OCI-LY3 (cell line): Measurements from ENCODE around the gene GPR84.

Source experiments
- H2AFZ ChIP-seq: fragments of 200-600, 300-600 bp; shearing (Covaris generic); 2 replicates; pipeline ENCODE4 v1.6.0; 2014; ENCODE audit warnings: antibody characterized with exemption, low read depth, low read length
- H3K27ac ChIP-seq: fragments of 200-600, 300-600 bp; sonication (generic); 2 replicates; pipeline ENCODE4 v1.5.1; 2014; ENCODE audit warnings: mild to moderate bottlenecking, low read length, moderate library complexity, mixed read lengths
- H3K27me3 ChIP-seq: fragments of 200-600, 300-600 bp; sonication (generic); 2 replicates; pipeline ENCODE4 v1.6.1; 2014; ENCODE audit warnings: low read depth, low read length, mixed read lengths
- H3K36me3 ChIP-seq: fragments of 200-600, 300-600 bp; sonication (generic); replicated peaks from 2 replicates; pipeline ENCODE3; 2014; ENCODE audit warnings: low read depth, low read length, mixed read lengths
- H3K4me1 ChIP-seq: fragments of 300-600, 200-600 bp; sonication (generic); 2 replicates; pipeline ENCODE4 v1.6.1; 2014; ENCODE audit warnings: low read length, mixed read lengths
- H3K4me2 ChIP-seq: fragments of 200-600, 300-600 bp; sonication (generic); 2 replicates; pipeline ENCODE4 v1.6.1; 2014; ENCODE audit warnings: low read length, mixed read lengths
- H3K4me3 ChIP-seq: fragments of 300-600, 200-600 bp; sonication (generic); 2 replicates; pipeline ENCODE4 v1.5.1; 2014; ENCODE audit warnings: antibody characterized with exemption, mild to moderate bottlenecking, low read length, moderate library complexity
- H3K79me2 ChIP-seq: fragments of 300-600, 200-600 bp; shearing (Covaris generic); 2 replicates; pipeline ENCODE4 v1.6.1; 2014; ENCODE audit warnings: mild to moderate bottlenecking, low read length, mixed read lengths
- H3K9ac ChIP-seq: fragments of 300-600, 200-600 bp; shearing (Covaris generic); 2 replicates; pipeline ENCODE4 v1.6.0; 2014; ENCODE audit warnings: mild to moderate bottlenecking, low read length, moderate library complexity
- H3K9me3 ChIP-seq: fragments of 200-600, 300-600 bp; shearing (Covaris generic); 2 replicates; pipeline ENCODE4 v1.6.1; 2014; ENCODE audit warnings: low read length, mixed read lengths; ENCODE audit not compliant: insufficient read depth
- H4K20me1 ChIP-seq: fragments of 200-600, 300-600 bp; sonication (generic); 2 replicates; pipeline ENCODE4 v1.6.1; 2016; ENCODE audit warnings: low read length, mixed read lengths; ENCODE audit not compliant: insufficient read depth
- EZH2phosphoT487 ChIP-seq: fragments of 200-600 bp; shearing (Covaris generic); IDR thresholded peaks from 2 replicates; pipeline ENCODE4 v1.6.1; 2018; ENCODE audit warnings: antibody characterized with exemption, mixed run types, low read depth
- TF ChIP-seq, protein P1 (sequence below): fragments of 200-600, 300-600 bp; sonication (generic); IDR thresholded peaks from 2 replicates; pipeline ENCODE4 v1.5.1; 2014; ENCODE audit warnings: antibody characterized with exemption, low read length, low read depth

Gene GPR84

DNA sequence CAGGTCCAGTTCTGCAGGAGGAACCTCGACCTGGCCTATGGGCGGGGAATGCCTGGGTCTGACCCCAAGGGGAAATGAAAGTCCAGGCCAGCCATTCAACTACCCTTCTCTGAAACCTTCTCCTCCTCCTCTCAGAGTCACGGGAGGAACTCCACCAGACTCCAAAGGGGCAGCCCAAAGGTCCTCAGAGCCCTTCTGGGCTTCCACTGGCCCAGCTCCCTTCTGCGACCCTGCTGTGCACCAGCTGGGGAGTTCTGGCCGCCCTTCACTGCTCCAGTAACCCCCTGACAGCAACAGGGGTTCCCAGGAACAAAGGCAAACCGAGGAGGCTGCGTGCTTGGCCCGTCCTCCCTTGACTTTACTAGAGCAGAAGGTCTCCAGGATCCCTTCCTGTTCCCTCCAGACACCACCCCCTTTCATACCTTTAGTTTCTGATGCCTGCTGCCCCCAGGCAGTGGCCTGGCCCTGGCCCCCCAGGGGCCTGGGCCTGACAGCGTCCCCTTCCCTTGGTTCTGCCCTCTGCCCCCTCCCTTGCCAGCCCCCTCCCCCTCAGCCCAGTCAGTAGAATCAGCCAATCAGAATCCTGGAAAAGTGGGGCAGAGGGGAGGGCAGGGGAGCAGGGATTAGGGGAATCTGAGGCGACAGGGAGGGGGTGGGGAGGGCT lies 21.1 kb upstream of the GPR84 start:
- H3K36me3 ChIP-seq = no peaks in the 10 kb centered on the region
- H3K9ac ChIP-seq = peak overlapping the region; percentile 46; the same call in 1 of the 2 replicates
- H3K79me2 ChIP-seq = no peaks in the 10 kb centered on the region
- H4K20me1 ChIP-seq = no peaks in the 10 kb centered on the region
- H2AFZ ChIP-seq = no peak overlapping the region
- H3K9me3 ChIP-seq = no peaks in the 10 kb centered on the region
- H3K4me3 ChIP-seq = peak overlapping the region; percentile 50
- TF ChIP-seq EZH2phosphoT487 = no peak
- TF ChIP-seq, protein P1, sequence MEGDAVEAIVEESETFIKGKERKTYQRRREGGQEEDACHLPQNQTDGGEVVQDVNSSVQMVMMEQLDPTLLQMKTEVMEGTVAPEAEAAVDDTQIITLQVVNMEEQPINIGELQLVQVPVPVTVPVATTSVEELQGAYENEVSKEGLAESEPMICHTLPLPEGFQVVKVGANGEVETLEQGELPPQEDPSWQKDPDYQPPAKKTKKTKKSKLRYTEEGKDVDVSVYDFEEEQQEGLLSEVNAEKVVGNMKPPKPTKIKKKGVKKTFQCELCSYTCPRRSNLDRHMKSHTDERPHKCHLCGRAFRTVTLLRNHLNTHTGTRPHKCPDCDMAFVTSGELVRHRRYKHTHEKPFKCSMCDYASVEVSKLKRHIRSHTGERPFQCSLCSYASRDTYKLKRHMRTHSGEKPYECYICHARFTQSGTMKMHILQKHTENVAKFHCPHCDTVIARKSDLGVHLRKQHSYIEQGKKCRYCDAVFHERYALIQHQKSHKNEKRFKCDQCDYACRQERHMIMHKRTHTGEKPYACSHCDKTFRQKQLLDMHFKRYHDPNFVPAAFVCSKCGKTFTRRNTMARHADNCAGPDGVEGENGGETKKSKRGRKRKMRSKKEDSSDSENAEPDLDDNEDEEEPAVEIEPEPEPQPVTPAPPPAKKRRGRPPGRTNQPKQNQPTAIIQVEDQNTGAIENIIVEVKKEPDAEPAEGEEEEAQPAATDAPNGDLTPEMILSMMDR = no peak
- H3K4me1 ChIP-seq = peaks cover 44% of the 10 kb centered on the region
- H3K4me2 ChIP-seq = peak overlapping the region; percentile 83
- peak overlapping the region; percentile 60 for H3K27ac ChIP-seq
- H3K27me3 ChIP-seq = no peaks in the 10 kb centered on the region

GRCh38 chr12:54384591-54385041 lies 20.3 kb upstream of the GPR84 start, which contains the start of gene ZNF385A:
TSS of gene ZNF385A (minus strand) at chr12:54384733. CDS start at chr12:54384514, 219 bp downstream.
- TF ChIP-seq, protein P1 = no peak
- TF ChIP-seq EZH2phosphoT487 = no peak
- Histone ChIP-seq H3K79me2 (no peaks in the 10 kb centered on the region), H3K27me3 (no peaks in the 10 kb centered on the region), H3K4me2 (peak within 1 kb of the TSS; percentile 83), H2AFZ (no peak within 1 kb of the TSS), H3K4me3 (peak within 1 kb of the TSS; percentile 50), H3K27ac (peak within 1 kb of the TSS; percentile 60), H3K4me1 (peaks cover 43% of the 10 kb centered on the region), H3K9me3 (no peaks in the 10 kb centered on the region), H3K36me3 (no peaks in the 10 kb centered on the region), H3K9ac (peak within 1 kb of the TSS; percentile 46; the same call in 1 of the 2 replicates), H4K20me1 (no peaks in the 10 kb centered on the region)

- Histone ChIP-seq H3K27ac (no peak overlapping the region), H3K9me3 (no peaks in the 10 kb centered on the region), H3K79me2 (no peaks in the 10 kb centered on the region), H3K36me3 (no peaks in the 10 kb centered on the region), H3K4me1 (peaks cover 53% of the 10 kb centered on the region), H3K27me3 (no peaks in the 10 kb centered on the region), H4K20me1 (0 out of 2 replicates have a peak, but pooled peaks cover 3% of the 10 kb centered on the region), H3K4me3 (no peak overlapping the region), H3K4me2 (no peak overlapping the region), H3K9ac (no peak overlapping the region), H2AFZ (no peak overlapping the region)
- TF ChIP-seq, protein P1 = no peak
- TF ChIP-seq EZH2phosphoT487 = no peak
Measured at GRCh38 chr12:54383041-54383609, 18.8 kb upstream of the GPR84 start.

DNA sequence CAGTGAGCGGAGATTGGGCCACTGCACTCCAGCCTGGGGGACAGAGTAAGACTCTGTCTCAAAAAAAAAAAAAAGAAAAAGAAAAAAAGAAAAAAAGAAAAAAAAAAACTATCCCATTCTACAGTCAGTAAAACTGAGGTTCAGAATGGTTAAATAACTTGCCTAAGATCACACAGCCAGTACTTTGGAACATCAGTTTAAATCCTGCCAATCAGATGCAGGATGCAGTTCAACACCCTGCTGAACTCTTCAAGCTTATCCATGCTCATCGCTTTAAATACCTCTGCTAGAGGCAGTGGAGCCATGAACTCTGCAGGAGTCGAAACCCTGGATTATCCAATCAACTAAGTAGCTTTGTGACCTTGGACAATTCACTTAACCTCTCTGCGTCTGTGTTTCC lies 16.9 kb upstream of the GPR84 start:
- no peaks in the 10 kb centered on the region for H3K79me2 ChIP-seq
- H2AFZ ChIP-seq = no peak overlapping the region
- no peak for TF ChIP-seq EZH2phosphoT487
- no peak overlapping the region for H3K4me3 ChIP-seq
- H3K4me1 ChIP-seq = peaks cover 39% of the 10 kb centered on the region
- no peaks in the 10 kb centered on the region for H3K9me3 ChIP-seq
- H3K27me3 ChIP-seq = no peaks in the 10 kb centered on the region
- no peak overlapping the region for H3K9ac ChIP-seq
- no peaks in the 10 kb centered on the region for H3K36me3 ChIP-seq
- H3K27ac ChIP-seq = no peak overlapping the region
- H4K20me1 ChIP-seq = 0 out of 2 replicates have a peak, but pooled peaks cover 3% of the 10 kb centered on the region
- no peak overlapping the region for H3K4me2 ChIP-seq
